Measurements from ENCODE around the gene MBOAT1.

MBOAT1 gene

DNA sequence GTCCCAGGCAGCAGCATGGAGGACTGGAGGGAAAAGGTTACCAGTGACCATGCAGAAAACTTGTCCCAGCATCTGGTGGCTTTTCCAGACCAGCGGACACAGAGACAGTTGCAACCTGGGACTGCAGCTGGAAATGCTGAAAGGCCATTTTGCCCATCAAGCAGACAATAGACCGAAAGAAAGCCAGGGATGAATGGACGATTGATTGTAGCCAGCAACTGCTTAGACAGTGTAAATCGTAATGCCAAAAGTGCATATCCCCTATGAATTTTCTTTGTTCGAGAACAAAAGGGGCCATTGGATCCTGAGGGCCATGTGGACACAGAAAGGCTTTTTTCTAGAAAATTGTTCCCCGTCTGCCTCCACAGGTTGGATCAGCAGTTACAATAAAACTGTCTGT lies 115.7 kb downstream of the MBOAT1 start:
- Histone ChIP-seq H3K4me3 (ENCODE audit: low read depth in 1 of 5, low read length in 5 of 5) (no peak overlapping the region), H3K36me3 (ENCODE audit: control insufficient read depth in 5 of 5, insufficient read depth in 5 of 5, low read length in 5 of 5) (peaks cover 2 to 19% (median 10%) of the 10 kb centered on the region in 5 donors), H3K4me1 (ENCODE audit: control insufficient read depth in 5 of 5, insufficient read depth in 5 of 5, low read length in 5 of 5) (peaks cover 0 to 5% (median 0%) of the 10 kb centered on the region in 5 donors), H3K27me3 (ENCODE audit: control insufficient read depth in 5 of 5, insufficient read depth in 4 of 5, low read length in 5 of 5) (no peaks in the 10 kb centered on the region), H3K9me3 (ENCODE audit: control insufficient read depth in 5 of 5, low read length in 5 of 5) (no peaks in the 10 kb centered on the region), H3K27ac (ENCODE audit: low read depth, low read length) (no peak overlapping the region), H3K9ac (ENCODE audit: low read length in 5 of 5) (no peak overlapping the region)

DNA sequence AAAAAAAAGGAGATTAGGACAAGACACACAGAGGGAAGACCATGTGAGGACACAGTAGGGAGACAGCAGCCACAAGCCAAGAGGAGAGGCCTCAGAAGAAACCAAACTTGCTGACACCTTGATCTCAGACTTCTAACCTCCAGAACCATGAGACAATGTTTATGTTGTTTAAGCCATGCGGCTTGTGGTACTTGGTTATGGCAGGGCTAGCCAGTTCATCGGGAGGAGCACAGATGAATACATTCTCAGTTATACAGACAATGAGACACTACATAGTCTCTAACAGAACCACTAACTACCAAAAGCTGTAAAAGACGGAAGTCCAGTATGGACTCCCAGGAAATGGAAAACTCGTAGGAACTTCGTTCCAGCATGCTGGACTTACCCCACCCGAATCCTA lies 116.8 kb downstream of the MBOAT1 start:
- H3K27ac ChIP-seq (ENCODE audit: low read depth, low read length), result no peak overlapping the region
- H3K27me3 ChIP-seq (ENCODE audit: control insufficient read depth in 5 of 5, insufficient read depth in 4 of 5, low read length in 5 of 5), result no peaks in the 10 kb centered on the region
- H3K4me1 ChIP-seq (ENCODE audit: control insufficient read depth in 5 of 5, insufficient read depth in 5 of 5, low read length in 5 of 5), result no peaks in the 10 kb centered on the region
- no peaks in the 10 kb centered on the region for H3K9me3 ChIP-seq (ENCODE audit: control insufficient read depth in 5 of 5, low read length in 5 of 5)
- H3K4me3 ChIP-seq (ENCODE audit: low read depth in 1 of 5, low read length in 5 of 5), result no peak overlapping the region
- H3K36me3 ChIP-seq (ENCODE audit: control insufficient read depth in 5 of 5, insufficient read depth in 5 of 5, low read length in 5 of 5), result peaks cover 2 to 12% (median 6%) of the 10 kb centered on the region in 5 donors
- no peak overlapping the region for H3K9ac ChIP-seq (ENCODE audit: low read length in 5 of 5)

DNA sequence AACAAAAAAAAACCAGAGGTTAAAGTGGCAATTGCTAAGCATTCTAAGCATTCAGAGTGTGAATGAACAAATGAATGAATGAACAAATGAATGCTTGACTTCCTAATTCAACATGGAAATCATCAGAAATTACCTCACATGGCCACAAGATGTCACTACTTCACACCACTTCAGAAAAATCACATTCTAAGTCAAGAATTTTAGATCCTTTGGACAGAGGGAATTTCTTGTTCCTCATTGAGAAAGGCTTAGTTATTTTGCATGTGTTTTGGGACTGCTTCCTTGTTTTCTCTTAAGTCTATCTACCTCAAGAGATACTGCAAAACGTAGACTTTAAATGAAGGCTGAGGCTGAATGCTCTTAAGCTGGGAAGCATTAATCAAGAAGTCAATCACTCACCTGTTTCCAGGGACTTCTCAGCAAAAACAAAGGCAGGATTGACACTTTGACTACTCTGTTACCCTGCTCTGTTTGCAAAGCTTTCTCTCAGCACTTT lies 120.2 kb downstream of the MBOAT1 start:
- Histone ChIP-seq H3K4me1 (ENCODE audit: control insufficient read depth in 5 of 5, insufficient read depth in 5 of 5, low read length in 5 of 5) (no peaks in the 10 kb centered on the region), H3K27ac (ENCODE audit: low read depth, low read length) (no peak overlapping the region), H3K4me3 (ENCODE audit: low read depth in 1 of 5, low read length in 5 of 5) (no peak overlapping the region), H3K9ac (ENCODE audit: low read length in 5 of 5) (no peak overlapping the region), H3K9me3 (ENCODE audit: control insufficient read depth in 5 of 5, low read length in 5 of 5) (peaks cover 0 to 2% (median 0%) of the 10 kb centered on the region in 5 donors), H3K36me3 (ENCODE audit: control insufficient read depth in 5 of 5, insufficient read depth in 5 of 5, low read length in 5 of 5) (no peaks in the 10 kb centered on the region), H3K27me3 (ENCODE audit: control insufficient read depth in 5 of 5, insufficient read depth in 4 of 5, low read length in 5 of 5) (no peaks in the 10 kb centered on the region)

DNA sequence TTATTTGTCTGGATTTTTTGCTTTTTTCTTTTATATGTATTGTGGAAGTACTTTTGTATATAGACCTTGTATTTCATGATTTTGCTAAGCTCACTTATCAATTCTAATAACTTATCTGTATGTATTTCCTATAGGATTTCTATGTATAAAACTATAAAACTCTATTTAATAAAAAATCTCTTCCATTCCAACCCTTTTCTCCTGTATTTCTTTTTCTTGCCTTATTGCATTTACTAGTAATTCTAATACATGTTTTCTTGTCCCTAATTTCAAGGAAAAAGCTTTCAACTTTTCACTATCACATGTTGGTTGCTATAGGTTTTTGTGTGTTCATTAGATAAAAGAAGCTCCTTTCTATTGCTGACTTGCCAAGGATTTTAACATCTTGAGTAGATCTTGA lies 125.3 kb downstream of the MBOAT1 start:
- no peak overlapping the region for H3K4me3 ChIP-seq (ENCODE audit: low read depth in 1 of 5, low read length in 5 of 5)
- H3K36me3 ChIP-seq (ENCODE audit: control insufficient read depth in 5 of 5, insufficient read depth in 5 of 5, low read length in 5 of 5), result no peaks in the 10 kb centered on the region
- H3K4me1 ChIP-seq (ENCODE audit: control insufficient read depth in 5 of 5, insufficient read depth in 5 of 5, low read length in 5 of 5), result no peaks in the 10 kb centered on the region
- H3K27ac ChIP-seq (ENCODE audit: low read depth, low read length), result no peak overlapping the region
- no peaks in the 10 kb centered on the region for H3K27me3 ChIP-seq (ENCODE audit: control insufficient read depth in 5 of 5, insufficient read depth in 4 of 5, low read length in 5 of 5)
- peaks cover 0 to 3% (median 2%) of the 10 kb centered on the region in 5 donors for H3K9me3 ChIP-seq (ENCODE audit: control insufficient read depth in 5 of 5, low read length in 5 of 5)
- H3K9ac ChIP-seq (ENCODE audit: low read length in 5 of 5), result no peak overlapping the region

DNA sequence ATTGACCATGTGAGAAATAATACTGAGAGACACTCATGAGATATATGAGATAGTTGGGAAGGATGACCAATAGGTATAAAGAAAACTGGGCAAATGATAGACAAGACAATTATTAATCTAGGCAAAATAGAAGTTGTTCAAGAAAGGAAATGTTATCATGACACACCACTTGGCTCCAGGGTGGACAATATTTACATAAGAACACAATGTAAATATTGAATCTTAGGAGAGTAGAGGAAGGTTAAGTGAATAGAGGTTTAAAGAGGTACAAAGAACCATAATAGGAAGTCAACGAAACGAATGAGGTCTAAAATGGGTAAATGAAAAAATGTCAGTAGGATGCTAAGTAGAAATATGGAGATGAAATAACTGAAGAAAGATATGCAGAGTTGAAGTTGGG lies 126.5 kb downstream of the MBOAT1 start:
- Histone ChIP-seq H3K9ac (ENCODE audit: low read length in 5 of 5) (no peak overlapping the region), H3K27me3 (ENCODE audit: control insufficient read depth in 5 of 5, insufficient read depth in 4 of 5, low read length in 5 of 5) (no peaks in the 10 kb centered on the region), H3K27ac (ENCODE audit: low read depth, low read length) (no peak overlapping the region), H3K36me3 (ENCODE audit: control insufficient read depth in 5 of 5, insufficient read depth in 5 of 5, low read length in 5 of 5) (no peaks in the 10 kb centered on the region), H3K4me3 (ENCODE audit: low read depth in 1 of 5, low read length in 5 of 5) (no peak overlapping the region), H3K4me1 (ENCODE audit: control insufficient read depth in 5 of 5, insufficient read depth in 5 of 5, low read length in 5 of 5) (no peaks in the 10 kb centered on the region), H3K9me3 (ENCODE audit: control insufficient read depth in 5 of 5, low read length in 5 of 5) (peaks cover 0 to 3% (median 2%) of the 10 kb centered on the region in 5 donors)

DNA sequence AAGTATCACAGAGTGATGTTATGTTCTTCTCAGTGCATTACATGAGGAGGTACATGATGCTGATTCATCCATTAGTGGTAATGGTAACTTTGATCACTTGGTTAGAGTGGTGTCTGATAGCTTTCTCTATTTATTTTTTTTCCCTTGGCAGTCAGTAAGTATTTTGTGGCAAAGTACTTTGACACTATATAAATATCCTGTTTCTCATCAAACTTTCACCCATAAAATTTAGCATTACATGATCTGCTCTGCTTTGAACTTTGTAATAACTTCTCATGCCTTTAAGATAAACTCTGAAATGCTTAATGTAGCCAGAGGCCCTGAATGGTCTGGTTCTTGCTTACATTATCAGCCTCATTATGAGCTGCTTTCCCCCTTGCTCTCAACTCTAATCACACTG lies 127.9 kb downstream of the MBOAT1 start:
- no peak overlapping the region for H3K9ac ChIP-seq (ENCODE audit: low read length in 5 of 5)
- H3K27ac ChIP-seq (ENCODE audit: low read depth, low read length), result no peak overlapping the region
- H3K36me3 ChIP-seq (ENCODE audit: control insufficient read depth in 5 of 5, insufficient read depth in 5 of 5, low read length in 5 of 5), result no peaks in the 10 kb centered on the region

DNA sequence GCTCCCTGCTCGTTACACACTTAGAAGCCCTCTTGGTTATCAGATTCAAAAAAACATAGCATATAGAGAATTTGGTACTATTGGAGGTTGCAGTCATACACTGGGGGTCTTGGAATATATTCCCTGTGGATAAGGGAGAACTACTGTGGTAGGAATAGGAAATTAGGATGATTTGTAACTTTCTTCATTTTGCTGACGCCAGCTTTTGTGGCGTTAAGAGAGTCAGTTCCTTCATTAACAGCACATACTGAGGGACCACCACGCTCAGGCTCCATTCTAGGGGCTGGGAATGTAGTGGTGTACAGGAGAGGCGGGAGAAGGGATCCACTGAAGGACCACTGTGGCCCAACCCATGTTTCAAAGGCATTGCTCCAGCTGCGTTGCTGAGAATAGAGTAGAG lies 140.3 kb downstream of the MBOAT1 start:
- H3K4me1 ChIP-seq (ENCODE audit: control insufficient read depth in 5 of 5, insufficient read depth in 5 of 5, low read length in 5 of 5), result peaks cover 0 to 3% (median 0%) of the 10 kb centered on the region in 5 donors
- no peak overlapping the region for H3K27ac ChIP-seq (ENCODE audit: low read depth, low read length)
- no peak overlapping the region for H3K9ac ChIP-seq (ENCODE audit: low read length in 5 of 5)
- peaks cover 0 to 15% (median 5%) of the 10 kb centered on the region in 5 donors for H3K9me3 ChIP-seq (ENCODE audit: control insufficient read depth in 5 of 5, low read length in 5 of 5)
- no peaks in the 10 kb centered on the region for H3K27me3 ChIP-seq (ENCODE audit: control insufficient read depth in 5 of 5, insufficient read depth in 4 of 5, low read length in 5 of 5)
- H3K36me3 ChIP-seq (ENCODE audit: control insufficient read depth in 5 of 5, insufficient read depth in 5 of 5, low read length in 5 of 5), result peaks cover 0 to 2% (median 0%) of the 10 kb centered on the region in 5 donors
- H3K4me3 ChIP-seq (ENCODE audit: low read depth in 1 of 5, low read length in 5 of 5), result no peak overlapping the region

More for the DNA sequence above, 127.9 kb downstream of the MBOAT1 start:
- H3K4me3 ChIP-seq (ENCODE audit: low read depth in 1 of 5, low read length in 5 of 5), result no peak overlapping the region
- H3K27me3 ChIP-seq (ENCODE audit: control insufficient read depth in 5 of 5, insufficient read depth in 4 of 5, low read length in 5 of 5), result no peaks in the 10 kb centered on the region
- peaks cover 0 to 3% (median 2%) of the 10 kb centered on the region in 5 donors for H3K9me3 ChIP-seq (ENCODE audit: control insufficient read depth in 5 of 5, low read length in 5 of 5)
- H3K4me1 ChIP-seq (ENCODE audit: control insufficient read depth in 5 of 5, insufficient read depth in 5 of 5, low read length in 5 of 5), result no peaks in the 10 kb centered on the region

DNA sequence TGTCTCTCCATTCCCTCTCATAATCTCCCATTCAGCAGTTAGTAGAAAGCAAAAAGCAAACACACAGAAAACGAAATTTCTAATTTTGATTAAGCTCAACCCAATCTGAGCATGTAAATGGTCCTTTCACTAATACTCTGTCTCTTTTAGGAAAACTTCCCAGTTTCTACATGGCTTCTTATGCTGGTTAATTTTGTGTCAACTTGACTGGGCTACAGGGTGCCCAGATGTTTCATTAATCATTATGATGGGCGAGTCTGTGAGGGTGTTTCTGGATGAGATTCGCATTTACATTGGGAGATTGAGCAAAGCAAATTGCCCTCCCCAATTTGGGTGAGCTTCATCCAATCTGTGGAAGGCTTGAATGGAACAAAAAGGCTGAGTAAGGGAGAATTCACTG lies 142.2 kb downstream of the MBOAT1 start:
- Histone ChIP-seq H3K4me3 (ENCODE audit: low read depth in 1 of 5, low read length in 5 of 5) (no peak overlapping the region), H3K9me3 (ENCODE audit: control insufficient read depth in 5 of 5, low read length in 5 of 5) (peaks cover 0 to 8% (median 5%) of the 10 kb centered on the region in 5 donors), H3K9ac (ENCODE audit: low read length in 5 of 5) (no peak overlapping the region), H3K27me3 (ENCODE audit: control insufficient read depth in 5 of 5, insufficient read depth in 4 of 5, low read length in 5 of 5) (no peaks in the 10 kb centered on the region), H3K36me3 (ENCODE audit: control insufficient read depth in 5 of 5, insufficient read depth in 5 of 5, low read length in 5 of 5) (peaks cover 0 to 2% (median 0%) of the 10 kb centered on the region in 5 donors), H3K4me1 (ENCODE audit: control insufficient read depth in 5 of 5, insufficient read depth in 5 of 5, low read length in 5 of 5) (peaks cover 0 to 3% (median 0%) of the 10 kb centered on the region in 5 donors), H3K27ac (ENCODE audit: low read depth, low read length) (no peak overlapping the region)

DNA sequence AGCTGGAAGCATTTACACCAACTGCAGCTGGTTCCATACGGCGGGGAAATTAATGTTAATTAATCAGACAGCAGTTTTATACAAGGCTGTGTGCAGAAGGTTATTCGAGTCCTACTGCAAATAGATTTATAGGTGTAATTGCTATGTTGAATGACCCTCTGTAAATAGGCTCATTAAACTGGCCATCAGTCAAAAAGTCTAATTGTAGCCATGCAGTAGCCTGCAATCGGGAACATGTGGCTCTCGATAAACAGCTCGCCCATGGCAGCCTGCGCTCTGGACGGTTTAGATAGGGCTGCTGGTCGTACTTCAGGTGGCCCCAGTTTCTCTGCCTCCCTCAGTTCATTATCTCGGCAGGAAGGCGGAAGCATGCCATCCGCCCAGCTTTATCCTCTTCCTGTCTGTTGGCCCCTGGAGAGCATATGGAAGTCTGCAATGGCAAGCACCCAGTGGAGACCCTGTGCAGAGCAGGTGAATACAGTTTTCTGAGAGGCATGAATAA lies 143.2 kb downstream of the MBOAT1 start:
- H3K27ac ChIP-seq (ENCODE audit: low read depth, low read length), result no peak overlapping the region

DNA sequence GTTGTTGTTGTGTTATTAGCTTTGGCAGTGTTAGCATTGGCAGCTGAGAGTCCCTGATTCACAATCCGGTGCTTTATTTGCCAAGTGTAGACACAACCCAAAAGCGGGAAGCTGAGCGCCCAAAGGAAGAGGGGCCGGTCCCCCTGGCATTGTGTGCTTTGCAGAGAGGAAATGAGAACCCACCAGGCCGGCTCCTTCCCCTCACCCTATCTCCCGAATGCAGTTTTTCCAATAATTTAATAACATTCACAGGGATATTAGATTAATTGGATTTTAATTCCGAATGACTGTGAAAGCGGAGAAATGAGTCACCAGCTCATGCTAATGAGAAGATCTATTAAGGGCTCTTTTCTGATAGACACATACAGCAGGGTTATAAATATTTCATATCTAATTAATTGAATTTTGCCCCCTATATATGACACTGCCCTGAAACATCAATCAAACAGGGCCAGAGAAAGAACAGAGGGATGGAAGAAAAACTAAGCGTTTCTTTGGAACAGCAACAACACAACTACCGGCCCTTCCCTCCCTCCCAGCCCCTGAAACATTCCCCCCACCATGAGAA lies 143.8 kb downstream of the MBOAT1 start:
- no peak overlapping the region for H3K9ac ChIP-seq (ENCODE audit: low read length in 5 of 5)
- H3K9me3 ChIP-seq (ENCODE audit: control insufficient read depth in 5 of 5, low read length in 5 of 5), result peaks cover 0 to 8% (median 5%) of the 10 kb centered on the region in 5 donors
- peaks cover 0 to 3% (median 0%) of the 10 kb centered on the region in 5 donors for H3K4me1 ChIP-seq (ENCODE audit: control insufficient read depth in 5 of 5, insufficient read depth in 5 of 5, low read length in 5 of 5)
- no peak overlapping the region for H3K27ac ChIP-seq (ENCODE audit: low read depth, low read length)
- H3K27me3 ChIP-seq (ENCODE audit: control insufficient read depth in 5 of 5, insufficient read depth in 4 of 5, low read length in 5 of 5), result no peaks in the 10 kb centered on the region
- H3K36me3 ChIP-seq (ENCODE audit: control insufficient read depth in 5 of 5, insufficient read depth in 5 of 5, low read length in 5 of 5), result peaks cover 0 to 2% (median 0%) of the 10 kb centered on the region in 5 donors
- H3K4me3 ChIP-seq (ENCODE audit: low read depth in 1 of 5, low read length in 5 of 5), result no peak overlapping the region

More for the DNA sequence above, 143.2 kb downstream of the MBOAT1 start:
- Histone ChIP-seq H3K27me3 (ENCODE audit: control insufficient read depth in 5 of 5, insufficient read depth in 4 of 5, low read length in 5 of 5) (no peaks in the 10 kb centered on the region), H3K4me1 (ENCODE audit: control insufficient read depth in 5 of 5, insufficient read depth in 5 of 5, low read length in 5 of 5) (peaks cover 0 to 3% (median 0%) of the 10 kb centered on the region in 5 donors), H3K4me3 (ENCODE audit: low read depth in 1 of 5, low read length in 5 of 5) (no peak overlapping the region), H3K9ac (ENCODE audit: low read length in 5 of 5) (no peak overlapping the region), H3K9me3 (ENCODE audit: control insufficient read depth in 5 of 5, low read length in 5 of 5) (peaks cover 0 to 8% (median 5%) of the 10 kb centered on the region in 5 donors), H3K36me3 (ENCODE audit: control insufficient read depth in 5 of 5, insufficient read depth in 5 of 5, low read length in 5 of 5) (peaks cover 0 to 2% (median 0%) of the 10 kb centered on the region in 5 donors)

Measured in subcutaneous abdominal adipose tissue (tissue), 5 donors.